ENCODE results near the gene SPI1.

Gene SPI1

DNA sequence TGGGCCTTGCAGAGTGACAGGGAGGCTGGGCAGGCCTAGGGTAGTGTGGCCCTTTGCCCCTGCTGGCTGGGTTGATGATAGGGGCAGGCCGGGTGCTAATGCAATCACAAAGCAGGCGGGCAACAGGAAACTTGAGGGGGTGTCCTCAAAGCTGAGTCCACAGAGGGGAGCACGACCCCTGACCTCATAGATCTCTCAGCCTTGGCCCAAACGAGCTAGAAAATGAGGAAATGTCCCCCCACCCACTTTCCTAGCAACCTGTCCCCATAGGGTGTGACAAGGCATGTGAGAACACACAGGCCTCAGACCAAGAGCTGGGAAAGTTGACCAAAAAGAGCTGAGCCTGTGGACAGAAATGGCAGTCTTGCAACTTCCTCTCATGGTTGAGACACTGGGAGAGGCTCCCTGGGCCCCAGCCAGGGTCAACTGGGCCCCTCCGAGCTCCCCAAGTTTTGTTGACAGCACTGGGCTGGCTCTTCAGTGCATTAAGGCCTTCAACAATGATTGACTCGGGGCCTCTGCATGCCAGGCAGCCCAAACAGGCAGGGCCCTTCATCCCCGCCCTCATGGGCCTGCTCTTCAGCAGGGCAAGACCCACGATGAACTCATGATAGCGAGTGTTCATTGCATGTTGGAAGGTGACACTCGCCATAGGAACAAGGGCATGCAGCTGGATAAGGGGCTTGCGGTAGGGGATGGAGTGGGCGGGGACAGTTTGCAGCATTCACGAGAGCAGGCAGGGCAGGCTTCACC is 9.8 kb upstream of the SPI1 start:
- DNase-seq, result no peak

GRCh38 chr11:47384498-47384897 is 6.2 kb upstream of the SPI1 start:
- DNase-seq, result no peak

- no peak for DNase-seq
Measured at GRCh38 chr11:47383071-47383470, 4.7 kb upstream of the SPI1 start.

GRCh38 chr11:47380078-47380477 is 1.7 kb upstream of the SPI1 start:
- DNase-seq, result no peak

GRCh38 chr11:47379317-47379716 is 970 bp upstream of the SPI1 start:
- DNase-seq, result no peak

DNA sequence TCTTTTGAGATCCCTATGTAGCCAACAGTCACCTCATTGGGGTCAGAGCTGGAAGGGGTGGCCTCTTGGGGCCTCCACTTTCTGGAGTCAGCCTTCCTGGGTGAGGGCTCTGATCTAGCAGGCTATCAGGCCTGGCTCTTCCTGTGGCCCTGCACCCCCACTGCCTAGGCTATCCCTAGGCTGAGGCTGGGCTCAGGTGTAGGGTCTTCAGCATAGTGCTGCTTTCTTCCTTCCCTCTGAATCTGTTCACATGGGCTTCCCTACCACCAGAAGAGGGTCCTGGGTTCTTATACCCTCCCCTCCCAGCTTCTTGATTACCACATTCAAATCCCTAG is 456 bp upstream of the SPI1 start:
- DNase-seq, result no peak

GRCh38 chr11:47377571-47378009 is 757 bp downstream of the SPI1 start:
- DNase-seq, result no peak

GRCh38 chr11:47376525-47377371 is 1.6 kb downstream of the SPI1 start:
- no peak for DNase-seq

DNA sequence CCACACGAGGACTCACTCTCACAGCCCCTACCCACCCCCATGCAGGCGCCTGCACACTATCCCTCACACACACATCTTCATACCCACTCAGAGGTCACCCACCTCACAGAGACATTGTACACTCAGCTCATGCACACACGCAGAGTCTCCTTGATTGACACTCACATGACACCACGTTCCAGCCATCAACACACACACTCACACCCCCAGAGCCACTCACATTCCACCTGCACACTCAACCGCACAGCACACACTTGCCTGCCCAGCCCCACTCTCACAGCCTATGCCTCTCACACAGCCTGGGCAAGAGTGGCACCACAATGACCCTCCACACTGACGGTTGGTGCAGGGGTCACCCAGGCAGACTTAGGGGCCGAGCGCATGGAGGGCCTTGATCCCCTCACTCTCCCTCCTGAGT is 2.2 kb downstream of the SPI1 start:
- DNase-seq, result no peak

GRCh38 chr11:47375546-47376085 is 2.7 kb downstream of the SPI1 start:
- no peak for DNase-seq

DNA sequence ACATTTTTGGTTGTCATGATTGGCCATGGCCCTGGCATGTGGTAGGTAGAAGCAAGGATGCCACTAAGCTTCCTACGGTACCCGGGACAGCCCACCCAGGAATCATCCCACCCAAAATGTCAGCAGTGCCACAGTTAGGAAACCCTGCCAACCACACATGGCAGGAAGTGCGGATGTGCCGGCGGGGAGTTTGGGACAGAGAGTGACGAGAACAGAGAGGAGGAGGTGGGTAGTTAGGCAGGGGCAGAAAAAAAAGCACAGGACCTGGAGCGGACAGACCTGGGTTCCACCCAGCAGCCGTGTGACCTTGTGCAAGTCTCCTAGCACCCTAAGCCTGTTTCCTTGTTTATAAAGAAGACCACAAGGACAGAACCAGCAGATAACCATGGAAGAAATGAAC is 3.3 kb downstream of the SPI1 start:
- no peak for DNase-seq

- no peak for DNase-seq
Measured at GRCh38 chr11:47374720-47375019, 3.7 kb downstream of the SPI1 start.

DNA sequence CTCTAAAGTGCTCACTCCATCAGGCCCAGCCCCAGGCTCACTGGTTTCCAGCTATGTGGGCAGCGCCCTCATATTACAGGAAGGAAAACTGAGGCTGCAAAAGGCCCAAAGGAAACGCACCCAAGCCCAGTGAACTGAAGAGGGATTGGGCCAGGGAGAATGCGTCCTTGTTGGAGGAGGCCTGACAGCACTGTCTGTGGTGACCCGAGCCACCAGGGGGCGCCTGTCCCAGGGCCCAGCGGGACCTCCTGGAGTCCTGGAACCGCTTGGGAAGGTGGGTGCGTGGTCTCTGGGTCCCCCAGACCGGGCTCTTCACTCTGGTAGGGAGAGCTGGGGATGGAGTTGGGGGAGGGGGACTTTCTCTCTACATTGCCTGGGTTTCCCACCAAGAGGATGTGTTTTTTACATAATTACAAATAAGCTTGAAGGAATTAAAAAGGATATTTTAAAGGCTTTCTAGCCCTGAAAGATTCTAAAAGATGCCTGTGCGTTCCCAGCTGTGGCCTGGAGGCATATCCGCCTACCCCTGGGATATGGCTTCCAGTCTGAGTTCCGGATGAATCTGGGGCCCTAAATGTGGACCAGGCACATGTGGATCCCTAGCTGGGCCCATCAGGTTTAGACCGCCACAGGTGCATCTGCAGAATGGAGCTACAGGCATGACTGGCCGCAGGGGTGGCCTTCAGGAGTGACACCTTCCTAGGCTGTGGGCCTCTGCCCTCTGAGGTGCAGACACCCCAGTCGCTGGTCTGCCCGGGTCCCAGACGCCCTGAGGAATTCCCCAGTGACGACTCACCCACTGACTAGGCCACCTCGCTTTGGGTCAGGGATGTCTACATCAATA is 4.2 kb downstream of the SPI1 start:
- peak; percentile 64 to 79 (median 76) for DNase-seq

DNA sequence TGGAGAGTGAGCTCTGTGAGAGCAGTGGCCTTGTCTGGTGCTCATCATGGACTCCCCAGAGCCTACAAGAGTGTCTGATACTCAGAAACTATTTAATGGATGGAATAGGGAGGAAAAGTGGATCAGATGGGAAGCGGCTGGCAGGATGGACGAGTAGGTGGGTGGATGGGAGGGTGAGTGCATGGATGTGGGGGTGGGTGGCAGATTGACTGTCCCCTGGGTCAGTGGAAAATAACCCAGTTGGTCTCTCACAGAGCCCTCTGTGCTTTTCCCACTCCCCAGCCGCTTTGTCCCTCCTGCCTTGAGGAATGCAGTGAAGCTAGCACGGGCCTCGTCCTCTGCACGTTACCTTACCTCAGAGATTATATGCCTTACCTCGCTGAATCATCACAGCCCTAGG is 5.9 kb downstream of the SPI1 start:
- no peak for DNase-seq

DNA sequence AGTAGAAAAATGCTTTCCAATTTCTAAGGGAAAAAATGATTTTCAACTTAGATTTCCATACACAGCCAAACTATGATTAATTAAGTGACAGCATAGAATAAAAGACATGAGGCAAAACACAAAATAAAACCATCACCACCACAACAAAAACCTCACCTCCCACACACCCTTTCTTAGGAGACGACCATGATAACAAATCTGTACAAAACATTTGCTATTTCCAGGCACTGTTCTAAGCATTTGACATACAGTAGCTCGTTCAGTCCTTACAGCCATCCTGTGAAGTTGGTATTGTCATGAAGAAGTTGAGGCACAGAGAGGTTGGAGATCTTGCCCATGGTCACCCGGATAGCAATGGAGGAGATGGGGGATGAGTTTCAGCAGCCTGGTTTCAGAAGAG is 8.7 kb downstream of the SPI1 start:
- DNase-seq, result no peak

DNA sequence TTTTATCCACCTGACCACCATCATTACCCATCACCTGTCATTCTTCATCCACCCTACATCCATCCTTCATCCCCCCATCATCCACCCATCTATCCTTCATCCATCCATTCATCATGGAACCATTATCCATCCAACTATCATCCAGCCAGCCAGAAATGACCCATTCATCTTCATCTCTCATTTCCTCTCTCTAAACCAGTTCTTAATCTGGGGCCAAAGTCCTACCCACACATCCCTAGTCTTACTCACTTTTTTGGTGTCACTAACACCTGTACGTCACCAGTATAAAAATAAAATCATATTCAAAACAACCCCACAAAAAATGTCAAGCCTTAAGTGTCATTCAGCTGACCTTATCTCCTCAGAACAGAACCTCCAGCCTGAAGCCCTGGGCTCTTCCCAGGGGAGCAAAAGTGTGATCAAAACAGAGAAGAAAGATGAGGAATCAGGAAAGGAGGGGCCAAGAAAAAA is 12.3 kb downstream of the SPI1 start:
- no peak for DNase-seq

GRCh38 chr11:47361419-47361818 is 16.9 kb downstream of the SPI1 start:
- no peak for DNase-seq

DNA sequence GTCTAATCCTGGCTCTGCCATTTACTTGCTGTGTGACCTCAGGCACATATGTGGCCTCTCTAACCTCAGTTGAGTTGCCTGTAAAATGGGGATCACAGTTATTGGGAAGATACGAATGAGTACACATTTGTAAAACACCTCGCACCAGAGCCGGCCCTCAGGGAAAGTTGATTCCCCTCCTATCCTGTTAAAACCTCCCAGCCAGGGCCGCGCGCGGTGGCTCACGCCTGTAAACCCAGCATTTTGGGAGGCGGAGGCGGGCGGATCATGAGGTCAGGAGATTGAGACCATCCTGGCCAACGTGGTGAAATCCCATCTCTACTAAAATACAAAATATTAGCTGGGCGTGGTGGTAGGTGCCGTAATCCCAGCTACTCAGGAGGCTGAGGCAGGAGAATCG is 18.0 kb downstream of the SPI1 start:
- no peak for DNase-seq

DNA sequence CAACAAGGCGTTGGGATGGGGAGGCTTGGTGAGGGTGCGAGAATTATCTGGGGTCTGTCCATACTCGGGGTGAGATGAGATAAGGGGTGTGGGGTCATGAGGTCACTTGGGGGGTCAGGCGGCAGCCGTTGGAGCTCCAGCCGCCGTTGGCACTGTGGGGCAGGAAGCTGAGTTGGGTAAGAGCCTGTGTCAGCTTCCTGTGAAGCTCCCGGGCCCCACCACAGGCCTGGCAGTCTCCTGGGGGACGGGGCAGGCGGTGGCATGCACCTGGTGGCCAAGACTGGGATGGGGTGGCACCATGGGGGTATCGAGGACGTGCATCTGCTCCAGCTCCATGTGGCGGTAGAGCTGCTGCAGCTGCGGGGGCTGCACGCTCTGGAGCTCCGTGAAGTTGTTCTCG is 18.8 kb downstream of the SPI1 start:
- DNase-seq, result peak in 1 of 5 experiments; percentile 34

DNA sequence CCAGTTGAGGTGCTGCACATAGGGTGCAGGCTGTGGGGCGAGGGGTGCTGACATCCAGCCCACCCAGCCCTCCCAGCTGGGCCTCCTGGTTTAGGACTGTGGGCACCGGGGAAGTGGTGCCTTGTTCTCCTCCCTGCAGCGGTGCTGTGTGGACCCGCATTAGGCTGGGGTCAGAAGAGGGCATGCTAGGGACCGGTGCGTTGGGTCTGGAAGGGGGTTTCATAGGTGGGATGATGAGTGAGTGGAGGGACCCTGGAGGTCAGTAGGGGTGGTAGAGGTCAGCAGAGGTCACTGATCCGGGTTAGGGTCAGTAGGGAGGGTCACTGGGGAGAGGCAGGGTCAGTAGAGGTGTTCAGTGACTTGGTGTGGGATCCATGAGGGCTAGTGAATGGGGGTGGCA is 19.2 kb downstream of the SPI1 start:
- DNase-seq, result no peak

DNA sequence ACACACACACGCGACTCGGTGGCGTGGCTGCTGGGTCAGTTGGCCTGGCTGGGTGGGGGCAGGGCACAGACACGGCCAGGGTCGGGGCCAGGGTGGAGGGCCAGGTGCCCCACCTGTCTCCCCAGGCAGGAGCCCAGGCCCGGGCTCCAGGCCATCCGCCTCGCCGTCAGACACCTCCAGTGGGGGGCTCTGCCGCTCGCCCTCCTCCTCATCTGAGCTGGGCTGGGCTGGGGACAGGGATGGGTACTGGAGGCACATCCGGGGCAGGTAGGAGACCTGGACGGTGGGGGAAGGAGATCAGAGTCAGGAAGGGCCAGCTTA is 19.7 kb downstream of the SPI1 start:
- no peak for DNase-seq

DNA sequence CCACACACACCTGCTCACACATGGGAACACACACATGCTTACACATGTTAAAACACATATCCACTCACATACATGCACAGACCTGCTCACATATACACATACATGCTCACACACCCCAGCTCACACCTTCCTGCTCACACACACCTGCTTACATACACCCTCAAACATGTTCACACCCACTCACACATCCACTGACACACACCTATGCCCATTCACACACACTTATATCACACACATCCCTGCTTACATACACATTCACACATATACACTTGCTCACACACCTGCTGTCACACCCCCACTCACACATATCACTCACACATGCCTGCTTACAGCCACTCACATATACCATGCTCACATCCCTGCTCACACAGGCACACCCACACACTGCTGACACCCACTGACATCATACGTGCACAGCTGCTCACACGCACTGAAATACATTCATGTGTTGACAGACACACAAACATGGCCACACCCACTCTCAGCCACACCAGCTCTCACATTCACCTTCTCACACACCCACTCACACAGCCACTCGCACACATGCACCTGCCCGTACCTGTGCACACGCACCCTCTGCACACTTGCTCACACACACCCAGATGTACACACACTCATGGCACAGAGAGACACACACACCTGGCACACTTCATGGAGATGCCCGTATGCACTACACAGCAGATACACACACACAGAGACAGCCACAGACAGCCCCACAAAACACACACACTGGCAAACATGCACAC is 20.2 kb downstream of the SPI1 start:
- DNase-seq, result no peak

DNA sequence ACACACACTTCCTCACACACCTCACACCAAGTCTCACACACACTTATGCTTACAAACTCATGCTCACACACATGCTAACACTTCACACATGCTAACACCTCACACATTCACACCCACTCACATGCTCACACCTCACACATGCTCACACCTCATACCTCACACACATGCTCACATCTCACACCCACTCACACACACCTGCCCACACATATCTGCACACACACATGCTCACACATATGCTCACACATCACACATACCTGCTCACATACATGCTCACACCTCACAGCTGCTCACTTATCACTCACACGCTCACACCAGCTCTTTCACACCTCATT is 21.4 kb downstream of the SPI1 start:
- DNase-seq, result no peak

Data from T-helper 2 cell (primary cell).